GM23248 (cell line): ENCODE data around the gene COL18A1. TPM values are rescaled to one million over a fixed set of nuclear protein-coding genes. Genes with fewer than 3 reads are reported as not detected.

ENCODE experiments used
- DNase-seq: peaks from one replicate; pipeline ENCODE4 v3.0.0-alpha.2; 2015
- H2AFZ ChIP-seq: fragments of 200-600 bp; sonication (generic); 2 replicates; pipeline ENCODE4 v1.6.1; 2016; ENCODE audit warnings: antibody characterized with exemption
- H3F3A ChIP-seq: fragments of 200-600 bp; sonication (generic); 2 replicates; pipeline ENCODE4 v1.6.1; 2016; ENCODE audit warnings: mild to moderate bottlenecking, antibody characterized with exemption, mixed run types; ENCODE audit not compliant: insufficient read depth
- H3K27ac ChIP-seq: fragments of 200-600 bp; sonication (generic); 2 replicates; pipeline ENCODE4 v1.5.1; 2016; ENCODE audit warnings: mild to moderate bottlenecking
- H3K27me3 ChIP-seq: fragments of 200-600 bp; sonication (generic); replicated peaks from 2 replicates; pipeline ENCODE4 v1.6.1; 2016; ENCODE audit warnings: mild to moderate bottlenecking; ENCODE audit not compliant: insufficient read depth
- H3K36me3 ChIP-seq: fragments of 200-600 bp; sonication (generic); 2 replicates; pipeline ENCODE4 v1.6.1; 2016; ENCODE audit warnings: low read depth, mild to moderate bottlenecking
- H3K4me1 ChIP-seq: fragments of 200-600 bp; sonication (generic); 2 replicates; pipeline ENCODE4 v1.6.1; 2016; ENCODE audit warnings: mild to moderate bottlenecking; ENCODE audit not compliant: insufficient read depth
- H3K4me2 ChIP-seq: fragments of 200-600 bp; sonication (generic); one replicate; pipeline ENCODE4 v1.6.1; 2016; ENCODE audit warnings: mild to moderate bottlenecking; ENCODE audit not compliant: unreplicated experiment
- H3K4me3 ChIP-seq: fragments of 200-600 bp; sonication (generic); 2 replicates; pipeline ENCODE4 v1.5.1; 2016; ENCODE audit warnings: mild to moderate bottlenecking
- H3K79me2 ChIP-seq: fragments of 200-600 bp; sonication (generic); 2 replicates; pipeline ENCODE4 v1.6.1; 2016; ENCODE audit warnings: mild to moderate bottlenecking; ENCODE audit not compliant: insufficient read depth
- H3K9ac ChIP-seq: fragments of 200-600 bp; sonication (generic); 2 replicates; pipeline ENCODE4 v1.6.1; 2016; ENCODE audit warnings: mild to moderate bottlenecking
- H3K9me2 ChIP-seq: fragments of 200-600 bp; sonication (generic); 2 replicates; pipeline ENCODE4 v1.6.1; 2016; ENCODE audit warnings: mixed run types, mild to moderate bottlenecking, moderate library complexity; ENCODE audit not compliant: insufficient read depth
- H3K9me3 ChIP-seq: fragments of 200-600 bp; sonication (generic); one replicate; pipeline ENCODE4 v1.6.1; 2017; ENCODE audit warnings: low read depth
- H4K20me1 ChIP-seq: fragments of 200-600 bp; sonication (generic); 2 replicates; pipeline ENCODE4 v1.6.0; 2016; ENCODE audit not compliant: insufficient read depth
- EZH2 ChIP-seq: fragments of 200-600 bp; sonication (generic); IDR thresholded peaks from 2 replicates; pipeline ENCODE4 v1.6.1; 2018; ENCODE audit warnings: antibody characterized with exemption, mild to moderate bottlenecking; ENCODE audit not compliant: insufficient read depth, poor library complexity, severe bottlenecking
- EZH2phosphoT487 ChIP-seq: fragments of 200-600 bp; sonication (generic); IDR thresholded peaks from 2 replicates; pipeline ENCODE4 v1.6.1; 2018; ENCODE audit warnings: antibody characterized with exemption, moderate library complexity, mild to moderate bottlenecking, low read depth; ENCODE audit not compliant: insufficient read depth
- WGBS, 2 experiments: methylation state at CpG; one replicate each; pipeline ENCODE4 v1.1.6; 2015 to 2017; ENCODE audit warnings: low lambda C conversion rate in 2 of 2, low coverage in 1 of 2; ENCODE audit errors: missing lambda C conversion rate in 2 of 2; 5-methylcytosine and 5-hydroxymethylcytosine counted together
- in situ Hi-C: fragments of 300-500 bp; cut with MboI; formaldehyde crosslinking; loops from 2 replicates; pipeline ENCODE4 v1.15.0; 2020
- polyA plus RNA-seq: library from polyadenylated mRNA; unstranded; fragments of >200 nt; fragmentation: Nextera tagmentation; extraction: Ambion mirVana; gene quantifications from 2 replicates; pipeline ENCODE4 v1.2.1, GENCODE V29; 2016
- total RNA-seq: library from RNA; depleted of rRNA; stranded (reverse); fragments of >200 nt; shearing (Covaris generic); gene quantifications from 2 replicates; pipeline ENCODE4 v1.2.3, GENCODE V29; 2014

COL18A1 gene
- total and polyA plus RNA-seq, 2 experiments from 2014 or later = 1.7 to 30.5 TPM

DNA sequence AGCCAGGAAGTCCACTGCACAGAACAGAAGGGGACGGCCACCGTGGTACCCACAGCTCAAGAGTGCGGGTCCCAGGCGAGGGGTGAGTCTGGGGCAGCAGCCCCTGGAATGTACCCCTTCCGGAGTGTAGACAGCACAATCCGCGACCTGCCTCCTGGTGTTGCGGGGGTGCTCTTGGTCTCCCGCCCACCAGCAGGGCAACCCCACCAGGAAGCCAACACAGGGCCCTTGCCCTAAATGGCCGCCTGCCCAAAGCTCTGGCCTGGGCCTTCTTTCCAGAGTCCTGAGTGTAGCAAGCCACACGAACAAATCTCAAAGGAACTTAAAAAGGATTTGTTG lies 138.4 kb downstream of the COL18A1 start:
- H3K79me2 ChIP-seq = no peaks in the 10 kb centered on the region
- DNase-seq = no peak
- no peak overlapping the region for H2AFZ ChIP-seq
- TF ChIP-seq EZH2 = no peak
- no peak for TF ChIP-seq EZH2phosphoT487
- no peak overlapping the region for H3K27ac ChIP-seq
- H3F3A ChIP-seq = no peaks in the 10 kb centered on the region
- no peak overlapping the region for H3K4me3 ChIP-seq
- 81 to 84% methylated on average over 11 of the region's 11 CpGs for WGBS, 2 experiments
- no peaks in the 10 kb centered on the region for H4K20me1 ChIP-seq
- H3K27me3 ChIP-seq = no peaks in the 10 kb centered on the region
- no peaks in the 10 kb centered on the region for H3K9me3 ChIP-seq
- H3K4me2 ChIP-seq = no peak overlapping the region
- no peaks in the 10 kb centered on the region for H3K4me1 ChIP-seq
- H3K9me2 ChIP-seq = no peaks in the 10 kb centered on the region
- H3K9ac ChIP-seq = no peak overlapping the region
- in situ Hi-C loops = no loop called here
- H3K36me3 ChIP-seq = no peaks in the 10 kb centered on the region

DNA sequence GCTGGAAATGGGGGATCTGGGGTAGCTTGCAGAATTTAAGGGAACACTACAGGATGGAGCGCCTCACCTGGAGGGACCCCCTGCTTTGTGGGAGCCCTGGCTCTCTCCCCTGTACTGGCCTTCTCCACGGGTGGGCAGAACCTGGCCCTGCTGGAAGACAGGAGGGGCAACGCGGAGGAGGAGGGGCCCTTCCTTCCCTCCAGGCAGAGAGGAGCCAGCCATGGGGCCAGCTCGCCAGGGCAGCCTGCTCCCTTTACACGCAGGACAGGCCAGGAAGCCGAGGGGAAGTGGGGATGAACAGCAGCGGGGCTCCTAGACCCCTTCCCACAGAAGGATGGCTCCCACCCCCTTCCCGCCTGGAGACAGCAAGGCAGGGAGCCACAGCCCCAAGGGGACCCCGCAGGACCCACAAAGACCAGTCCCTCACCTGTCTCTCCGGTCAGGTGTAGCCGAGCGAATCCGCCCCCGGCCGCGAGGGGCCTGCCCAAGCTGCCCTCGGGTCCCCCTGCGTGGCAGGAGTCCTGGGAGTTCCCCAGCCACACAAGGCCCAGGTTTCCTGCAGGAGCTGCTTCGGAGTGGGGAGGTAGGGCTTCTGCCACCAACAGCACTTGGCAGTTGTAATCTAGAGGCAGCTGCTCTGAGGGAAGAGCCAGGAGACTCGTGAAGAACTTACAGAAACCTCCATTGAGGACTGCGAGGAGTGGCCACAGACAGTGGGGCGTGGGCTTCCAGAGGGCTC lies 138.9 kb downstream of the COL18A1 start:
- Histone ChIP-seq H3K4me3 (no peak overlapping the region), H3K9me2 (no peaks in the 10 kb centered on the region), H3K36me3 (no peaks in the 10 kb centered on the region), H3F3A (no peaks in the 10 kb centered on the region), H2AFZ (no peak overlapping the region), H3K4me1 (no peaks in the 10 kb centered on the region), H3K9me3 (no peaks in the 10 kb centered on the region), H3K27ac (no peak overlapping the region), H3K79me2 (no peaks in the 10 kb centered on the region), H4K20me1 (no peaks in the 10 kb centered on the region), H3K27me3 (no peaks in the 10 kb centered on the region), H3K9ac (no peak overlapping the region), H3K4me2 (no peak overlapping the region)
- in situ Hi-C loops = no loop called here
- WGBS, 2 experiments = 82 to 84% methylated on average over 22 to 23 of the region's 23 CpGs
- TF ChIP-seq EZH2phosphoT487 = no peak
- no peak for TF ChIP-seq EZH2
- DNase-seq = no peak

DNA sequence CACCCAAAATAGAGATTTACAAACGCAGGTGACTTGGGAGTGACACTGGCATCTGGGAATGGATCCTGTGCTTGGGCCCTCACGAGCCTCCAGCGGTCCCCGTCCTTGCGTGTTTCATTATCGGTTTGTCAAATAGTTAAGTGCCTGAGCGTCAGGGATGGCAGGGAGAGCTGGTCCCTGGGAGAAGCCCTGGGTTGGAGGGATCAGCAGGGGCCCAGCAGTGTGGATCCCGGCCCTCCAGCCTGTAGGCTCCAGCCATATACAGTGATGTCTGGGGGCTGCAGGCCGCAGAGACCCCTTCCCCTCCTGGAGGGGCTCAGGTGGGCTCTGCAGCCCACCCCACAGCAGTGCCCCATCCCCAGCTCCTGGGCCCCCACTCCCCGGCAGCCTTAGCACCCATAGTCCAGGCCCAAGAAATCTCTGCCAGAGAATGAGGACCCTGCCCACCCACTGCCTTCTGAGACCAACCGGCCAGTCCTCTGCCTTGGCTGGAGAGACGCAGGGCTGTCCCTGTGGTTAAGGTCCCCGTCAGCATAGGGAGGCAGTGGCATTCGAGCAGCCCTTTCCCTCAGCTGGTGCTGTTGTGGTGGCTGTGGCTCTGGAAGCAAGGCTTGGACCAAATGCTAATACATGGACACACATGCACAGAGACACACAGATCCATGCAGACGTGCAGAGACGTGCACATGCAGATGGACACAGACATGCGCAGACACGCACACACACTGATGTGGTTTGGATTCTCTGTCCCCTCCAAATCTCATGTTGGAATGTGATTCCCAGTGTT lies 139.7 kb downstream of the COL18A1 start:
- Histone ChIP-seq H3K79me2 (no peaks in the 10 kb centered on the region), H3F3A (no peaks in the 10 kb centered on the region), H3K9me2 (no peaks in the 10 kb centered on the region), H3K4me2 (no peak overlapping the region), H3K4me1 (no peaks in the 10 kb centered on the region), H3K9me3 (no peaks in the 10 kb centered on the region), H4K20me1 (no peaks in the 10 kb centered on the region), H3K36me3 (no peaks in the 10 kb centered on the region), H3K27me3 (no peaks in the 10 kb centered on the region), H2AFZ (no peak overlapping the region), H3K27ac (no peak overlapping the region), H3K9ac (no peak overlapping the region), H3K4me3 (no peak overlapping the region)
- 78 to 79% methylated on average over 17 to 18 of the region's 18 CpGs for WGBS, 2 experiments
- no peak for DNase-seq
- TF ChIP-seq EZH2 = no peak
- no peak for TF ChIP-seq EZH2phosphoT487
- in situ Hi-C loops = no loop called here

DNA sequence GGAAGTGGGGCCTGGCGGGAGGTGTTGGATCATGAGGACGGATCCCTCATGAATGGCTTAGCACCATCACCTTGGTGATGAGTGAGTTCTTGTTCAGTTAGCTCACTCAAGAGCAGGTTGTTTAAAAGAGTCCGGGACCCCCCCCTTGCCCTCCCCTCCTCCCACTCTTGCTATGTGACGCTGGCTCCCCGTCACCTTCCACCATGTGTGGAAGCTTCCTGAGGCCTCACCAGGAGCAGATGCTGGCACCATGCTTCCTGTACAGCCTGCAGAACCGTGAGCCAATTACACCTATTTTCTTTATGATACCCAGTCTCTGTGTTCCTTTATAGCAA lies 140.2 kb downstream of the COL18A1 start:
- Histone ChIP-seq H3F3A (no peaks in the 10 kb centered on the region), H3K79me2 (no peaks in the 10 kb centered on the region), H2AFZ (no peak overlapping the region), H3K4me2 (no peak overlapping the region), H3K9me3 (no peaks in the 10 kb centered on the region), H3K9ac (no peak overlapping the region), H3K9me2 (no peaks in the 10 kb centered on the region), H3K27ac (no peak overlapping the region), H3K4me3 (no peak overlapping the region), H4K20me1 (no peaks in the 10 kb centered on the region), H3K27me3 (no peaks in the 10 kb centered on the region), H3K36me3 (no peaks in the 10 kb centered on the region), H3K4me1 (no peaks in the 10 kb centered on the region)
- no peak for TF ChIP-seq EZH2phosphoT487
- TF ChIP-seq EZH2 = no peak
- WGBS, 2 experiments = 82 to 89% methylated on average over 5 to 6 of the region's 6 CpGs
- in situ Hi-C loops = no loop called here
- no peak for DNase-seq
